Astrocyte of the hippocampus (primary cell): ENCODE results near the gene ABLIM1.

Experiments used
- DNase-seq: peaks from one replicate; pipeline ENCODE4 v3.0.0; 2011; ENCODE audit warnings: low read depth, low spot score

Gene ABLIM1

DNA sequence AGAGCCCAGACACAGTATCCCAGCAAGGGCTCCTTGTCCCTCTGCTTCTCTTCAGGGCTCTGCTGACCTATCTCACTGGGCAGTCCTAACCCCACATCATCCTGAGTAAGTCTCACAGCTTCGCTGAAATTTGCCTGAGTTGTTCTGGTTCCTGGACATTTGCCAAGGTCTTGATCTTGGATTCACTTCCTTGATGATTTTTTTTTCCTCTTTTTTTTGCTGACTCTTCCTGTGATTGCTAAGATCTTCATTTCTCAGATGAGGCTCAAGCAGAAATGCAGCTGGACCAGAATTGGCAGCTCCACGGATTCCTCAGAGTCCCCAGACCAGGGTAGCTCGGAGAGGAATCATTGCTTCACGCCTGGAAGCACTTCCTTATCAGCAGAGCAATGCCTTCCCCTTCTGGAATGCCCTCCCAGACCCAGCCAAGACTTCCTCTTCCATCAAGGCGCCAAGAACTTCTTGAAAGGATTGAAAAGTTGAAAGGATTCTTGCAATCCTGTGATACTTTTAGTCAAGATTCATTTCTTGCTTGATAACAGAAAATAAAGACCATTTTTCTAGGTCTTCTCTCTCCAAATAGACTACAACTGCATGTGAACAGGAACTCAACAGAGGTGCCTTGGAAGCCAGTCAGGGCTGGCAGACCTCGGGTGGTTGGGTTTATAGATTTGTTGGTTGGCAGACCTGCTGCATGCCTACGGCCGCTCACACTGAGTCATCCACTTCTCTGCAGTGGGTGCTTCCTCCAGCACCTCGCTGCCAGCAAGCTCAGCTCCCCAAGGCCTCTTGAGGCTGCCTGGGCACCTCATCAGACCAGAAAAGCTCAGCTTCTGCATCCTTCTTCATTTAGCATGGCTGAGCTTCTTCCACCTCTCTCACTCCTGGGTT is 244.9 kb downstream of the ABLIM1 start:
- DNase-seq = peak; percentile 70

DNA sequence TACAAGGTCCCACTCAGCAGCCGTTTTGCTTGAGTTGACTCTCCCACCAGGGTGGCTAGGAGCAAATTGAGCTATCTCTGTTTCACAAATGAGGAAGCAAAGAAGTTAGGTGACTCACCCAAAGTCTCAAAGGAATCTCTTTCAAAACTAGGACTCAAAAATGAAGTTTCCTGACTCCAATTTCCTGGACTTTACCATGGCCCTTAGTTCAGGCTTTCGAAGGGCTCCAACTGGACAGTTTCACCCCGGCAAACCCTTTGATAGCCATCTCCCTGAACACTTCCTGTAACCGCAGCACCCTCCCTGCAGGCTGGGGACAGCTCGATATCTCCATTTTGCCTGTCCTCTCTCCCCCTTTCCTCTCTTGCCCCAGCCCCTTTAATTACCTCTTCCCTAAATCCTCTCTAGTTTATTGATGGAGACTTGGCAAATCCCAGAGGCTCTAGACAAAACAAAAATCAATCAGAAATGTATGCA is 249.1 kb downstream of the ABLIM1 start:
- no peak for DNase-seq

DNA sequence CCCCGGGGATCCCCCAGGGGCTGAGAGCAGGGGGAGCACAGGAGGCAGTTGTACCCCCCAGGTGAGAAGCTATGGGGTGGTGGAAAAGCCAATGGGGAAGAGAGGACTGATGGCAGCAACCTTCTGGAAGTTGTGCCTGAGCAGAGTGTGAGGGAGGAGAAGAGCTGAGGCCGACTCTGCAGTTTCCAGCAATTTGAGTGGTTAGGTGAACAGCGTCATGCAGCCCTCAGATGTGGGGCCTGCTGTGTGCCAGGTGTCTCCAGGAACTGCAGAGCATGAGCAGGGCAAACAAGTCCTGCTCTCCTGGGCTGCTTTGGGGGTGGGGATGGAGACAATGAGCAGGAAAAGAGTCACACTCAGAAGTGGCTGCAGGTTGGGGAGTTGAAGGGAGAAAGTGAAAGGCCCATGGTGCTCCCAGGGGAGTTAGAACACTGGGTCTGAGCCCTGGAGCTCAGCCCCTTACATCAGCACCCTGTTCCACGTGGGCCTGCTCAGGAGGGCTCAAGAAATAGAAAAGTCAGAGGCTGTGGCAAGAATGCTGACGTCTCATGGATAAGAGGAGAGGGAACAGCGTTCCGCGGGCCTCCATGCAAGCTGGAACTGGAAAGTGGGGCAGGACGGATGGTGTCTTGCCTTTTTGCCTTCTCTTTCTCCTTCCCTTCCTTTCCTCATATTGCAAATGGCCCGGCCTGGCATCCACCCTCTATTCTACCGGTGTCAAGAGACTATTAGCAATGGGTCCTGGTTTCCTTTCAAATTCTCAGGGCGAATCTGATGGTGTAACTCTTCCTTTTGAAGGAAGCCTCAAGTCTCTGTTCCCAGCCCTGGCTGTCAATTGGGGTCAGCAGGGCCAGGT is 249.7 kb downstream of the ABLIM1 start:
- DNase-seq = no peak

DNA sequence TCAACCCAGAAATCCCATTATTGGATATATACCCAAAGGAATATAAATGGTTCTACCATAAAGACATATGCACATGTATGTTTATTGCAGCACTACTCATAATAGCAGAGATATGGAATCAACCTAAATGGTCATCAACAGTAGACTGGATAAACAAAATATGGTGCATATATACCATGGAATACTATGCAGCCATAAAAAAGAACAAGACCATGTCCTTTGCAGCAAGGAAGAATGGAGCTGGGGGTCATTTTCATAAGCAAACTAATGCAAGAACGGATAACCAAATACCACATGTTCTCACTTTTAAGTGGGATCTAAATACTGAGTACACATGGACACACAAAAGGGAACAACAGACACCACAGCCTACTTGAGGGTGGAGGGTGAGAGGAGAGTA is 251.6 kb downstream of the ABLIM1 start:
- no peak for DNase-seq

DNA sequence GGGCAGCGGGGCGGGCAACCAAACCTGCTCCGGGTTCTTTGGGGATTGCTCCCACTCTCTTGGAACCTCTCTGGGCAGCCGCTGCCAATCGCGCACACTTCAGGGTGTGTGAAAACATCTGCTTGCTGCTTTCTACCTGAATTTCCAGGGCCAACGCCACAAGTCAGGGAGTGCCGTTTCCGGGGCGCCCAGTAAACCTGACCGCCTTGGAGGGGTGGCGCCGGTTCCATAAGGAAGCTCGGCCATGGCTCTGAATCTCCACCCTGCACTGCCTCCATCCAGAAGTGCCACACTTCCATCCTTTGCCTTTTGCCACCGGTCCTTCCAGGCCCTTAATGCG is 253.1 kb downstream of the ABLIM1 start:
- DNase-seq = no peak

DNA sequence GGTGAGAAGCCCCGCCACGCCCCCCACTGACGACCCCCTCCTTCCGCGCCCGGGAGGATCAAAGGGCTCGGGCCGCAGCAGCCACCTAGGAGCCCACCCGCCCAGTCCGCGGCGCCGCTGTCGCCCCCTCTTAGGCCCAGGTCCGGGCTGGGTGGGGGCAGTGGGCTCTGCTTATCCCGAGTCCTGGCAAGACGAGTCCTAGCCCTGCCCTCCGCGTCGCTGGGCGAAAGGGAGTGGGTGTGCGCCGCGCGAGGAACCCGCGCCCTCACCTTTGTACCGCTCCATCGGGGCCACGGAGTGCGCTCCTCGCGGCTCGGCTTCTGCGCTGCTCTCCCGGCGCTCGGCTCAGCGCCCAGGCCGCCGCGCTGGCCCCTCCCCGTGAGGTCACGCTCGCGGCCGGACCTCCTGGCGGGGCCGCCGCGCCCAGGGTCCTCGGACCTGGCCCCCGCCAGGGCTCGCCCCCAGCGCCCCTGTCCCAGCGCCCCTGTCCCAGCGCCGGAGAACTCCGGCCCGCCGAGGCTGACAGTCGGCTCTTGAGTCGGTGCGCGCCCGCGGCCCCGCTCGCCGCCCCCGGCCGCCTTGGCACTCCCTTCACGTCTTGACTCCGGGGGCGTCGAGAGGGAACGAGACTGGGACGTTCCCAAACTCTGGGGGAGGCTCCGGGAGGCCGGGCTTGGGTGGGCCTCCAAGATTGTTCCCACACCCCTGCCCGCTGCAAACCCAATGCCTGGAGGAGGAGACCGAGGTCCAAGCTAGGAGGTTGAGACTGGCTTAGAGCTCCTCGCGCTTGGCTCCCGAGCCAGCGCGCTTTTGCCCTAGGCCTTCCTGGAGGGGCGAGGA is 253.7 kb downstream of the ABLIM1 start, which contains the start of gene AFAP1L2:
Gene AFAP1L2 (minus strand): TSS at position 332 of the 840 bp plus-strand sequence. CDS start 47 bp downstream, at position 285.
- peak; percentile 68 for DNase-seq

DNA sequence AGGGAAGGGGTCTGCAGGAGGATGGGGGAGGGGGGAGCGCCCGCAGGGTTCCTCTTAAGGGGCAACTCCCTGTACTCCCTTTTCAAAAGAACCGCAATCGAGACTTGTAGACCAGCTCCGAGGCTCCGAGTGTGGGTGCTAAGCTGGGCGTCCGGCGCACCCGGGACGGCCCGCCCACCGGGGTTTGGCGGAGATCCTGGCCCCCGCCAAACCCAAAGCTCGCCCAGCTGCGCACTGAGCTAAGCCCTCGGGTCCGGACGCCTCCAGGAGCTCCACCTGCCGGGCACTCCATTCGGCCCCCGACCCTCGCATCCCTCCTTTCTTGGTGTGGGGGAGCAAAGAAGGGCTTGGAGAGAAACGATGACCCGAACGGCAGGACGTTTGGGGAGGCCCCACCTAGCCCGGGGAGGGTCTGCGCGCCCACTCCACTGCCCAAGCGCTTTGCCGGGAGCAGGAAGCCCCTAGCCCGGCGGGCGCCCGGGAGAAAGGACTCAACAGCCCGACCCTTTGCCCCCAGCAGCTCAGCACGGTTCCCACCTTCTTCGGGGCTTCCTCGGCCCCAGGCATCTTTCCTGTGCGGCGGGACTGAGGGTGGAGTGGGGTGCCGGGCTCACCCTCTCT is 254.4 kb downstream of the ABLIM1 start:
- peak; percentile 62 for DNase-seq

DNA sequence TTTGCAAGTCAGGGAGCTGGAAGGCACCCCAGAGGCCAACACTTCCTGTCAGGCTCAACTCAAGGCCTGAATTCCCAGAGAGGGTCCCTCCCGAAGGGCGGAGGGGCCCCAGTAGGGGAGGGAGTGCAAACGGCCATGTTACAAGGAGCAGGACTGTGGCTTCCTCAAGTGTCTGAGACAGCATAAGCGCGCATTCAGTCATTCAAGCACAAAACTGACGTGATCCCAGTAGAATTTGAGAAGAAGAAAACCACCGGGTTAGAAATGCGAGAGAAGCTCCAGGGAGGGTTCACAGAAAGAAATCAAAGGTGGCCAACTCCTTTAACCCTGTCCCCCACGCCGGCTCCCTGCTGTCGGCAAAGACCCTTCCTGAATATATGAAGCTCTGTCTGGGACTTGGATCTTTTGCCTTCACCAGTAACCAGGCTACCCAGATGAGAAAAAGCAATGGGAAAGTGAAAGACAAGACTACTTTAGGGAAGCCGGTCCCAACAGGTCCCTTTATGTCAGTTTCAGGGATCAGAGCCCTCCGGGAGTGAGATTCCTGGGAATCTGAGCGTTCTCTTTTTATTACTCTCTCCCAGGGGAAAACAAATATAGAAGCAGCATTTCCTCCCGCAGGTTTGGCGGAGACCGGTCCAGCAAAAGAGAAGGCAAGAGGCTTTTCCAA is 255.1 kb downstream of the ABLIM1 start:
- DNase-seq = peak; percentile 52

DNA sequence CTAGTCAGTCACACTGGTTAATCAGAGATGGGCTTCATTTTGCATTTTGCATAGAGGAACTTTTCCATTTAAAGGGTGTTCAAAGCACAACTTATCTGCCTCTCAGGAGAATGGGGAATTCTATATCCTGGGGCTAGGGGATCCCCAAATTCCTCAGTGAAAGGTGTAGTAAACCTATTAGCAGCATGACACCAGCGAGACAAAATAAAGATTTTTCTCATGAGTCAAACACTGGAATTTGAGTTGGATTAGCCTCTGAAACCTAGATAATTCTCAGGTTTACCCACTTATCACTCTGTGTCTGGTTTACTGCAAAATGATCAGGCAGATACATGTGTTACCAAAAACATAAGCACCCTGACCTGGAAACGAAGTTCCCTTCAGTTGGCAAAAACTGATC is 255.8 kb downstream of the ABLIM1 start:
- DNase-seq = no peak

DNA sequence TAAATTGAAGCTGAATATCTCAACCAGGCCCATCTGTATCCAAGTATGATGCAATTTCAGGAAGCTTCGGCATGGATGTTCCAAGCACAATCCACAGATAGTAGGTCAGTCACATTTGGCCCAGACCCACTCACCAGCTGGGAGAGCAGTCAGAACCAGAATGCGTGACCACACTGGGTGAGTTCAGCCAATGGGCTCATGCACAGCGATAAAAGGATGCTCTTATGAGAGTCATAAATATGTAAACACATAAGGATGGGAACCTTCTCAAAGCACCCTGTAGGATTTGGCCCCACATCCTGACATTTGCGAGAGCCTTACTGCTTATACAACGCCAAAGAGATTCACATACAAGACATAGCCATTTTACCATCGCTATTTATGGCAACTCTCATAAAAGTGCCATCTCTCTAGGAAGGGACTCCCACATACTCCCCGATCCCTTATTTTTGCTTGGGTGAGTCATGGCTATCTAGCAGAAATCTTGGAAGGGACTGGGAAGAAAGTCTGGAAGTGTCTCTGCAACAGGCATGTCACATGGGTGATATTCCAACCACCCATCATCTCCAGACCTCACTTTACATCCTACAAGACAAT is 256.8 kb downstream of the ABLIM1 start:
- no peak for DNase-seq

DNA sequence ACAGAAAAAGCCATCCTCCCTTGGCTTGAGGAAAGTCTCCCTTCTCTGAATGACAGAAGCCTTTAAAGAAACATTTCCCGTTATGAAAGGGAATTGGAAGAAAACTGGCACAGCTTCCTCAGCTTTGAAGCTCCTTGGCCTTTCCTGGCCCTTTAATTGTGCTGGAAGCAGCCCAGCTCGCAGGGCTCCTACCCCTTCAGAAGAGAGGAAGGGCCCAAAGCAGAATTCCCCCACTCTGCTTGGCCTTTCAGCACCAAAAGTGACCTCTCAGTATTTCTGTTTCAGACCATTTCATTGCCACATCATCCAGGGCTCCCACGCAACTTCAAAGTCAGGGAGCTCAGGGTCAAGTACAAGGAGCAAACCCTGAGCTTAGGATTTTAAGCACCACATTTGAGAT is 258.0 kb downstream of the ABLIM1 start:
- no peak for DNase-seq

DNA sequence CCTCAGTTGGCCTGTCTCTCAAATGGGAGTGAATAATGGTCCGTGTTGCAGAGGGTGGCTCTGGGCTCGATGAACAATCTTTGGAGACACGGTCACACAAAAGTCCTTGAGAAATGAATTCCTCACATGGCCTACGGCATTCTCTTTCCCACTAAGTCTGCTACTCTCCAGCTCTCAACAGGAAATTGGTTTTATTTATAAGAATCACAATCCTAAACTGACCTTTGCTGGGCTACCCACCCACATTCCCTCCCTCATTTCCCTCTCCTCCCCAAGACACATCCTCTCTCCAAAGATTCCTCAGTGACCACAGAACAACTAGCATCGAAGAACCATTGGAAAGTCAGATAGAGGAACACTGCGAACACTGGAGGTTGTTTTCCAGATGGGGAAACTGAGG is 258.5 kb downstream of the ABLIM1 start:
- DNase-seq = no peak

DNA sequence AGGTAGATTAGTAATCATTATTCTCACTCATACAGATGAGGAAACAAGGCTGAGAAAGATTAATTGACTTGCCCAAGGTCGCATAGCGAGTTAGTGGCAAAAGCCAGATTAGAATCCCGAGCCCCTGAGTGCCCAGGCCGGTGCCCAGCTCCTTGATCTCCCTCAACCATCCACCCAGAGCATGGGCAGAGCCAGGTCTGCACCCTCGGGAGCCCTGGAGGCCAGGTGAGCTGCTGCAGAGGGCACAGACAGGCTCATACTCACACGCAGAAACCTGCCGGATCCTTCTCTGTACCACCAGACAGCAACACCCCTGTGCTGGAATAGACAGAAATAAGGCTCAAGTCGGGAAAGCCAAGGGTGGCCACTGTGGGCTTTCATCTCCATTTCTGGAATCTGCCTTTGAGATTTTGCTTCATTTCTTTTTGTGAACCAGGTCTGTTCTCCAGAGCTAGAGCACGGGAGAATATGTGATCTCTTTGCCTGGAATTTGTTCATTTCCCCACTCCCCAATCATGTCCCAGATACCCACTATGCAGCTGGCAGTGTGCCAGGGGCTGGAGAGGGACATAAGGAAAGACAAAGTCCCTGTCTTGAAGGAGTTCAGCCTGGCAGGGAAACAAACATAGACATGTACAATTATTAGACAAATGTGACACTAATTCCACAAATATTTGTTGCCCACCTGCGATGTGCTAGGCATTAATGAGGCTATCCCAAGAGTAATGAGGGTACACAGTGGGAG is 259.3 kb downstream of the ABLIM1 start:
- no peak for DNase-seq

DNA sequence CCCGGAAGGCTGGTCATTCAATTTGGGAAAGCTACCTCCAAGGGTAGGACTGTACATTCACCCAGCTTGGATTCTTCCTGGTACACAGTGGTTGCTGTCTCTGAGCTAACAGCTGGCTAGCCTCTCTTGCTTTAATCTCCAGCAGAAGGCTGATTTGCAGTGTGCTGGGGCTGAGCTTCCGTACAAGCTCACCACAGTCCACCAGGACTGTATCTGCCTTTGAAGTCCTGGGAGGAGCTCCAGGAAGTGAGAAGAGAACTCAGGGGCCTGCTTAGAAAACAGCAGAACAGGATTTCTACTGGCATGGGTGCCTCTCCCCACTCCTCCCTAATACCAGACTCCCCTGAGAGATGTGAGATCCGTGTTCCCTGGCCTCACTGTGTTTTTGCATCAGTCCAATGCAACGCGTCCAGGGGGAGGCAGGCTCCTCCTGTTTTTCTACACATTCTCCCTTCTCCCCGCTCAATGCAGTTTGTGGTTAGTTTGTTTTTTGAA is 260.4 kb downstream of the ABLIM1 start:
- no peak for DNase-seq

DNA sequence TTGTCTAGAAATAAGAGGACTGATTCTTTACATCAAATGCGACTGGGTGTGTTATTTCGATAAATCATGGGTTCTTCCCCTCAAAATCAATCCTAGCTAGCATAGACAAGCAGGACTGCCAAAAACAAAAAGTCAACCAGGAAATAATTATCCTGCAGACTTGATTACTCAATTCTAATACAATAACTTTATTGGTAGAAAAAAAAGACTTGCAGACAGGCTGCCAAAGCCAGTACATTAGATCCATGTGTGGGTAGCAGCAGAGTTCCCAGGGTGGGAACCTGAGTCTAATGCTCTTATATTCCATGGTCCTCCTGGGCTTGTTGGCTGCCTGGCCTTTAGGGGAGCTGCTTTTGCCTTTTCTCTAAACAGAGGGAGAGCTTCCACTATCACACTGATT is 261.6 kb downstream of the ABLIM1 start:
- no peak for DNase-seq

DNA sequence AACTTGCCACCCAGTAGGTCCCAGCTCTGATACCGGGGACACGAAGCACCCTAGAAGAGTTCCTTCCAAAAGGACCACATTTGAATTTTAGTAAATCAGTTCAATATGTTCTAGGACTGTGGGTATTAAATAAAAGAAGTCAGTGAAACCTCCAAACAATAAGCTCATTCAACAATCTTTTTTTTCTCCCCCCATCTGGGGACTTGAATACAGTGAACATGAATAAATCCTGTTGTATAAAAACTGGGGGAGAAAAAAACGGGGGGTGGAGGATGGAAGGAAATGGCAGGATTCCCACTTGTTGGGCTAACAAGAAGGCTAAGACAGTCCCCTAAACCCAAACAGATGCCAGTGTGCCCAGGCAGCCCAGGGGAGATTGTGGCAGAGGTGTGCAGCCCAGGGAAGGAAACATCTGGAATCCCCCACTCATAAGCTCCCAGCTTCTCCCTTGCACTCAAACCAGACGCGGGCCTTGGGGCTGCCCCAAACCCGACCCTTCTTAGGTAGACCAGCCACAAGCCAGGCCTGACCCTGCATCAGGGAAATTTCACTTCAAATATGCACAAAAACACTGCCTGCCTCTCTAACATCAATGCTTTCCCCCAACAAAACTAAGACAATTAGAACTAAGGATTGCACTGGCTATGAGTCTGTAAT is 262.6 kb downstream of the ABLIM1 start:
- DNase-seq = no peak

DNA sequence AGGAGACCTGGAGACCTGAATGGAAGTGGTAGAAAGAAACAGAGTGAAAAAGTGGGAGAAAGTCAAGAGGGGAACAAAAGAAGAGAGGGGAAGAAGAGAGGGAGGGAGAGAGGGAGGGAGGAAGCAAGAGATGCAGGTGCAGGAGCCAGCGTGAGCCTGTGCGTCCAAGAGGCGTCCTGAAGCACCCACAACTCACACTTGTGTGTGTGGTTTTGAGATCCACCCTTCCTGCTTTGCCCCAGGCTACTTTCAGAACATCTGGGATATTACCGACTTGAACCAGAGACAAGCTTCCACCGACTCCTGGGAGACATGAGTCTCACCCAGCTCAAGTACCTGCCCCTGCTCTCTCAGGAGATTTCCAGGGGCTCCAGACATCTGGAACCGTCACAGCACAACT is 263.5 kb downstream of the ABLIM1 start:
- no peak for DNase-seq

DNA sequence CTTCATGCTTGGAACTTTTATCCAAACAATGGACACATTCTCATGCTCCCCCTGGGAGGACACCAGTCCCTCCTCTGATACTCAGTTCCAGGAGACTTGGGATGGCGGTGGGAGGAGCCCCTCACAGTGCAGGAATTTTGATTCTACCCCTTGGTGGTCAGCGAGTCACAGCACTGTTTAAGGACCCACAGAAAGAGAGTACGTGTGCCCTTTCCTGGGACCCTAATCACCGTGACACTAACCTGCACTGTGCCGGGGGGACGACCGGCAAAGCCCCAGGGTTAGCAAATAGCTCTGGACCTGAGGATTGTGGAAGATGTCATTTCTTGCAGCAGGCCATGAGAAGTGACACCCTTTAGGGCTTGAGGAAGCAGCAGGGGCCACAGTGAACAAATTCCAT is 264.2 kb downstream of the ABLIM1 start:
- DNase-seq = no peak

DNA sequence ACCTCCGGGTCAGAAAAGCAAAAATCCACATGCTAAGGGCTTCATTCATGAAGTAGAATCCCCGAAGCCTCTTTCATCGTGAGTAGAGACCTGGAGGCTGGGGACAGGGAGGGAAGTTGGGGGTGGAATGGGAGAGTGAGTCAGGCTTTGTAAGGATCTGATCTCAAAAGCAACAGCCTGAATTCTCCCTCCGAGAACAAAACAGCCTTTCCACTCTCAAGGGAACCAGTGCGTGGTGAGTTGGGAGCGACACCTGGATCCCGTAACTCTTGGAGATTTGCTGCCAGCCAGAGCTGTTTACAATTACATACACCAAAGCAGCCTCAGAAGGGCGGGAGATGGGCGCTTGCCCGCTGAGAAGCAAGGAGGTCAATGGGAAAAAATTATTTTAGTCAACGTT is 264.6 kb downstream of the ABLIM1 start:
- no peak for DNase-seq
